HEK293 (cell line): ENCODE measurements around the gene EFHC1.
A peak's percentile ranks its signal among the peaks of the same experiment; 100 is the strongest.

ENCODE experiments used
- CTCF ChIA-PET: fragments of 350-600 bp; formaldehyde crosslinking; extraction: SDS; loops from one replicate; lab custom pipeline; 2021; ENCODE audit warnings: antibody characterized with exemption; lab: Yijun Ruan, JAX
- POLR2A ChIA-PET: fragments of 300-600 bp; formaldehyde crosslinking; extraction: SDS; loops from one replicate; lab custom pipeline; 2020; ENCODE audit warnings: antibody characterized with exemption, inconsistent platforms; lab: Yijun Ruan, JAX
- H3K27ac ChIP-seq: fragments of 200-500 bp; sonication (Bioruptor generic); 2 replicates; pipeline ENCODE4 v1.5.1; 2014; ENCODE audit warnings: low read depth, low read length, control low read depth, inconsistent platforms; ENCODE audit errors: extremely low read depth
- H3K36me3 ChIP-seq, 2 experiments: fragments of 200-500 bp in 1 of 2; sonication (Bioruptor generic) in 1 of 2; 1 replicate in 1 of 2; 2 replicates in 1 of 2; pipeline ENCODE4 v1.5.1; 2014 to 2017; ENCODE audit warnings: inconsistent platforms in 2 of 2, low read length in 2 of 2; ENCODE audit not compliant: control insufficient read depth in 2 of 2, insufficient read depth in 1 of 2
- H3K4me1 ChIP-seq: fragments of 200-500 bp; sonication (Bioruptor generic); 2 replicates; pipeline ENCODE4 v1.5.1; 2014; ENCODE audit warnings: mild to moderate bottlenecking, low read length, inconsistent platforms; ENCODE audit not compliant: control insufficient read depth, insufficient read depth
- H3K4me3 ChIP-seq: 2 replicates; pipeline ENCODE4 v1.5.1; 2011; ENCODE audit warnings: low read depth, mild to moderate bottlenecking, control low read depth, low read length, moderate library complexity
- H3K9me3 ChIP-seq: fragments of 200-500 bp; sonication (Bioruptor generic); 2 replicates; pipeline ENCODE4 v1.5.1; 2014; ENCODE audit warnings: low read depth, low read length, inconsistent platforms; ENCODE audit not compliant: control insufficient read depth, insufficient read depth
- BCL11A ChIP-seq: fragments of 450-650 bp; formaldehyde crosslinking; IDR thresholded peaks from 2 replicates; pipeline ENCODE4 v1.5.1; 2016; ENCODE audit warnings: low read depth, missing biosample characterization, missing genetic modification characterization
- PRDM1 ChIP-seq: fragments of 450-650 bp; formaldehyde crosslinking; IDR thresholded peaks from 2 replicates; pipeline ENCODE4; 2016; ENCODE audit warnings: missing biosample characterization, missing genetic modification characterization
- SALL2 ChIP-seq: fragments of 450-650 bp; formaldehyde crosslinking; IDR thresholded peaks from 2 replicates; pipeline ENCODE4 v1.5.0; 2017; ENCODE audit warnings: missing biosample characterization, mild to moderate bottlenecking, missing genetic modification characterization, borderline replicate concordance
- ZBTB7A ChIP-seq: fragments of 450-650 bp; formaldehyde crosslinking; IDR thresholded peaks from 2 replicates; pipeline ENCODE4 v1.5.1; 2016; ENCODE audit warnings: low read depth, missing biosample characterization, missing genetic modification characterization
- ZFP41 ChIP-seq: fragments of 450-650 bp; formaldehyde crosslinking; IDR thresholded peaks from 2 replicates; pipeline ENCODE4 v1.5.1; 2016; ENCODE audit warnings: missing biosample characterization, missing genetic modification characterization, borderline replicate concordance
- ZNF202 ChIP-seq: fragments of 450-650 bp; formaldehyde crosslinking; IDR thresholded peaks from 2 replicates; pipeline ENCODE4 v1.5.1; 2016; ENCODE audit warnings: missing biosample characterization, missing genetic modification characterization, borderline replicate concordance
- ZNF280D ChIP-seq: fragments of 450-650 bp; formaldehyde crosslinking; IDR thresholded peaks from 2 replicates; pipeline ENCODE4 v1.5.1; 2016; ENCODE audit warnings: missing biosample characterization, missing genetic modification characterization
- ZNF324 ChIP-seq: fragments of 450-650 bp; formaldehyde crosslinking; IDR thresholded peaks from 2 replicates; pipeline ENCODE4 v1.5.1; 2016; ENCODE audit warnings: missing biosample characterization, missing genetic modification characterization
- ZNF391 ChIP-seq: fragments of 450-650 bp; formaldehyde crosslinking; IDR thresholded peaks from 2 replicates; pipeline ENCODE4 v1.5.1; 2016; ENCODE audit warnings: low read depth, missing biosample characterization, missing genetic modification characterization, borderline replicate concordance
- ZNF394 ChIP-seq: fragments of 450-650 bp; formaldehyde crosslinking; IDR thresholded peaks from 2 replicates; pipeline ENCODE4 v1.5.1; 2016; ENCODE audit warnings: missing biosample characterization, missing genetic modification characterization, mild to moderate bottlenecking, moderate library complexity, borderline replicate concordance
- ZNF449 ChIP-seq: fragments of 450-650 bp; formaldehyde crosslinking; IDR thresholded peaks from 2 replicates; pipeline ENCODE4 v1.5.1; 2017; ENCODE audit warnings: missing biosample characterization, mild to moderate bottlenecking, missing genetic modification characterization, moderate library complexity
- ZNF555 ChIP-seq: fragments of 450-650 bp; formaldehyde crosslinking; conservative IDR thresholded peaks from 2 replicates; pipeline ENCODE4 v1.5.1; 2017; ENCODE audit warnings: missing biosample characterization, mild to moderate bottlenecking, missing genetic modification characterization, inconsistent platforms
- ZNF600 ChIP-seq: fragments of 450-650 bp; formaldehyde crosslinking; IDR thresholded peaks from 2 replicates; pipeline ENCODE4 v1.5.1; 2016; ENCODE audit warnings: missing biosample characterization, missing genetic modification characterization
- ZNF654 ChIP-seq: fragments of 450-650 bp; formaldehyde crosslinking; IDR thresholded peaks from 2 replicates; pipeline ENCODE4 v1.5.1; 2016; ENCODE audit warnings: low read depth, missing biosample characterization, missing genetic modification characterization
- ZNF664 ChIP-seq: fragments of 450-650 bp; formaldehyde crosslinking; IDR thresholded peaks from 2 replicates; pipeline ENCODE4 v1.5.1; 2016; ENCODE audit warnings: missing biosample characterization, missing genetic modification characterization
- TF ChIP-seq, protein P1 (sequence below): fragments of 450-650 bp; IDR thresholded peaks from 2 replicates; pipeline ENCODE4 v1.5.1; 2018; ENCODE audit warnings: missing biosample characterization, missing genetic modification characterization

EFHC1 gene

DNA sequence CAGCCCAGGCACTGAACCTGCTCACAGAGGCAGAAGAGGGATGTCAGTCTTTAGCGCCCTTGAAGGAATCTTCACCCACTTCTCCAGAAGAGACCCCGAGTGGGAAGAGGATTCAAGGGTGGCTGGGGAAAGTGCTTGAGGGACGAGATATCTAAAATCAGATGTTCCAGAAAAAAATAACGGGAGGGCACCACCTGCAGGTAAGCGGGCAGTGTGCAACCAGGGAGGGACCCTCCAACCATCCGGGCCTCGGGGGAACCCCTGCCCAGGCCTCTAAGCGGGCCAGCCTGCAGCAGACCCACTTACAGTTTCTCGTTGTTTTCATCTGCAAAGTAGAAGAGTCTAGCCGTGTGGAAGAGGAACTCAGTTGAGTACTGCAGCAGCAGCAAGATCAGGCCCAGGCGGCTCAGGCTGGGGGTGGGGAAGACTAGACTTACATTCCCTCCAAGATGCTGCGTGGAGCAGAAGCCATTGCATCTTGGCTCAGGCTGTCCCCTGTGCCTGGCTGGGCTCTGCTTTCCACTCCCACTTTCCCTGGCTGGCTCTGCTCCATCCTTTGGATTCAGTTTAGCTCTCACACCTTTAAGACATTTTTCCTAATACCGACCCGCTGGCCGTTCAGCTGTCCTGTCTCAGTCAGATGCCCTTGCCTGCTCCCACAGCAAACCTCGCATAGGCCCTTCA lies 85.7 kb downstream of the EFHC1 start:
- Histone ChIP-seq H3K4me3 (no peak overlapping the region), H3K36me3 (peaks cover 0 to 46% of the 10 kb centered on the region in 2 experiments; a peak in 1 of 3 replicates), H3K4me1 (peaks cover 8% of the 10 kb centered on the region), H3K27ac (no peak overlapping the region), H3K9me3 (no peaks in the 10 kb centered on the region)
- no peak for TF ChIP-seq ZNF202 (tag by site-specific recombination)
- TF ChIP-seq ZNF555 (tag by site-specific recombination): no peak
- TF ChIP-seq BCL11A: no peak
- no peak for TF ChIP-seq SALL2 (tag by site-specific recombination)
- no peak for TF ChIP-seq ZFP41 (tag by site-specific recombination)
- no peak for TF ChIP-seq ZNF394 (tag by site-specific recombination)
- TF ChIP-seq, protein P1, sequence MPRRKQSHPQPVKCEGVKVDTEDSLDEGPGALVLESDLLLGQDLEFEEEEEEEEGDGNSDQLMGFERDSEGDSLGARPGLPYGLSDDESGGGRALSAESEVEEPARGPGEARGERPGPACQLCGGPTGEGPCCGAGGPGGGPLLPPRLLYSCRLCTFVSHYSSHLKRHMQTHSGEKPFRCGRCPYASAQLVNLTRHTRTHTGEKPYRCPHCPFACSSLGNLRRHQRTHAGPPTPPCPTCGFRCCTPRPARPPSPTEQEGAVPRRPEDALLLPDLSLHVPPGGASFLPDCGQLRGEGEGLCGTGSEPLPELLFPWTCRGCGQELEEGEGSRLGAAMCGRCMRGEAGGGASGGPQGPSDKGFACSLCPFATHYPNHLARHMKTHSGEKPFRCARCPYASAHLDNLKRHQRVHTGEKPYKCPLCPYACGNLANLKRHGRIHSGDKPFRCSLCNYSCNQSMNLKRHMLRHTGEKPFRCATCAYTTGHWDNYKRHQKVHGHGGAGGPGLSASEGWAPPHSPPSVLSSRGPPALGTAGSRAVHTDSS (tag by site-specific recombination): no peak
- no peak for TF ChIP-seq PRDM1
- TF ChIP-seq ZNF654 (tag by site-specific recombination): 0 out of 2 replicates have a peak, but pooled peaks have one; percentile 8
- peak; percentile 19; the same call in 1 of the 2 replicates for TF ChIP-seq ZNF449 (tag by site-specific recombination)
- no peak for TF ChIP-seq ZNF664
- no peak for TF ChIP-seq ZNF280D (tag by site-specific recombination)
- no peak for TF ChIP-seq ZNF324
- CTCF ChIA-PET: interaction anchor here (0.7 to 2.4 kb wide), 6 partner anchors 34 to 98 kb away, joined by 4 to 17 read pairs (median 7); no protein-coding TSS in a partner anchor
- POLR2A ChIA-PET: no interaction called here

- Histone ChIP-seq H3K9me3 (no peaks in the 10 kb centered on the region), H3K4me1 (peaks cover 8% of the 10 kb centered on the region), H3K4me3 (no peak overlapping the region), H3K27ac (no peak overlapping the region), H3K36me3 (peaks cover 0 to 46% of the 10 kb centered on the region in 2 experiments; a peak in 1 of 3 replicates)
- ChIA-PET POLR2A (no interaction called here), CTCF (interaction anchor here (0.6 to 2.4 kb wide), 9 partner anchors 15 to 146 kb away, joined by 3 to 17 read pairs (median 4); no protein-coding TSS in a partner anchor)
- TF ChIP-seq ZNF600 (tag by site-specific recombination): peak; percentile 55; the same call in 1 of the 2 replicates
- no peak for TF ChIP-seq ZNF391
- TF ChIP-seq ZBTB7A (tag by site-specific recombination): no peak
- no peak for TF ChIP-seq PRDM1
Observed at GRCh38 chr6:52506476-52506875, 86.3 kb downstream of the EFHC1 start.
